HepG2 (cell line): ENCODE measurements around the gene ABCC5. TPM values are rescaled to one million over a fixed set of nuclear protein-coding genes. Genes with fewer than 3 reads are reported as not detected.

Experiments used
- ATAC-seq: fragments of 200-7000 bp; cut with Tn5 transposase; 3 replicates; pipeline ENCODE4 v1.9.1; 2020; ENCODE audit warnings: mild to moderate bottlenecking, moderate library complexity
- BruUV-seq: library from RNA; stranded (reverse); fragments of 400-500 nt; replicated peaks from 2 replicates; lab custom pipeline; 2021; lab: Mats Ljungman, UMichigan
- CTCF ChIA-PET: fragments of 300-600 bp; formaldehyde crosslinking; extraction: SDS; loops from one replicate; lab custom pipeline; 2021; ENCODE audit warnings: low total read pairs, inconsistent platforms, low intra/inter-chr PET ratio; lab: Yijun Ruan, JAX
- POLR2A ChIA-PET: fragments of 350-600 bp; sonication (Branson Sonifier 250); formaldehyde crosslinking; loops from one replicate; lab custom pipeline; 2020; ENCODE audit warnings: antibody characterized with exemption, inconsistent platforms; lab: Yijun Ruan, JAX
- DNase-seq: peaks from one replicate; pipeline ENCODE4 v3.0.0-alpha.2; 2015; ENCODE audit warnings: low spot score
- FAIRE-seq: peaks from 3 replicates; lab custom pipeline; 2011; peaks lifted over from hg19 to GRCh38; lab: Jason Lieb, UNC
- H2AFZ ChIP-seq: one replicate; pipeline ENCODE4 v1.6.1; 2011; ENCODE audit warnings: low read length, inconsistent platforms
- H3K27ac ChIP-seq: fragments of 300-600 bp; 3 replicates; pipeline ENCODE4 v1.8.0; 2011; ENCODE audit warnings: mixed run types, mild to moderate bottlenecking, mixed read lengths, low read length, inconsistent platforms; ENCODE audit not compliant: insufficient read depth; ENCODE audit errors: extremely low read length
- H3K27me3 ChIP-seq, 2 experiments: fragments of 200-600 bp in 1 of 2; 2 replicates in 1 of 2; 3 replicates in 1 of 2; pipeline versions ENCODE4 v1.6.0 to v1.8.0; 2011; ENCODE audit warnings: low read length in 2 of 2, mild to moderate bottlenecking in 2 of 2, moderate library complexity in 2 of 2, inconsistent platforms in 1 of 2; ENCODE audit not compliant: insufficient read depth in 2 of 2, control insufficient read depth in 1 of 2
- H3K36me3 ChIP-seq, 2 experiments: fragments of 200-600 bp in 1 of 2; replicated peaks in 1 of 2; 2 replicates in 1 of 2; 3 replicates in 1 of 2; pipeline versions ENCODE4 v1.5.1 to v1.8.0; 2011; ENCODE audit warnings: low read length in 2 of 2, inconsistent platforms in 1 of 2; ENCODE audit not compliant: insufficient read depth in 2 of 2, control insufficient read depth in 1 of 2
- H3K4me1 ChIP-seq: 2 replicates; pipeline ENCODE4 v1.5.1; 2012; ENCODE audit warnings: low read length, inconsistent platforms; ENCODE audit not compliant: insufficient read depth
- H3K4me2 ChIP-seq: 2 replicates; pipeline ENCODE4 v1.6.0; 2011; ENCODE audit warnings: low read depth, low read length, inconsistent platforms
- H3K4me3 ChIP-seq, 3 experiments: fragments of 200-600 bp in 1 of 3; sonication (generic), shearing (Covaris generic) in 1 of 3; replicated peaks in 1 of 3; 2 replicates each; pipeline ENCODE4 v1.5.1; 2011 to 2016; ENCODE audit warnings: low read length in 3 of 3, inconsistent platforms in 2 of 3, low read depth in 2 of 3, mild to moderate bottlenecking in 2 of 3, control low read depth in 1 of 3, mixed read lengths in 1 of 3; ENCODE audit not compliant: insufficient read depth in 1 of 3
- H3K79me2 ChIP-seq: one replicate; pipeline ENCODE4 v1.6.1; 2011; ENCODE audit warnings: low read length, inconsistent platforms; ENCODE audit not compliant: insufficient read depth
- H3K9ac ChIP-seq: 2 replicates; pipeline ENCODE4 v1.6.0; 2011; ENCODE audit warnings: mild to moderate bottlenecking, low read depth, low read length, inconsistent platforms; ENCODE audit not compliant: insufficient read depth
- H3K9me3 ChIP-seq: 2 replicates; pipeline ENCODE4 v1.5.1; 2012; ENCODE audit warnings: mild to moderate bottlenecking, low read length
- H4K20me1 ChIP-seq: 2 replicates; pipeline ENCODE4 v1.6.0; 2011; ENCODE audit warnings: inconsistent platforms, mild to moderate bottlenecking, low read length, moderate library complexity; ENCODE audit not compliant: insufficient read depth
- EP300 ChIP-seq, 3 experiments: sonication (generic) in 1 of 3; formaldehyde crosslinking in 1 of 3; IDR thresholded peaks; 2 replicates each; pipeline versions ENCODE4 v1.5.1 to v1.6.1; 2011 to 2020; ENCODE audit warnings: low read depth in 2 of 3, low read length in 2 of 3, borderline replicate concordance in 1 of 3, improper control_type of control experiment in 1 of 3, mild to moderate bottlenecking in 1 of 3, missing genetic modification reagents in 1 of 3, moderate library complexity in 1 of 3
- FOSL2 ChIP-seq: sonication (generic); formaldehyde crosslinking; IDR thresholded peaks from 2 replicates; pipeline ENCODE4 v1.4.0; 2020; ENCODE audit warnings: missing genetic modification reagents
- HDAC1 ChIP-seq: sonication (generic); formaldehyde crosslinking; IDR thresholded peaks from 2 replicates; pipeline ENCODE4 v1.5.1; 2020; ENCODE audit warnings: mild to moderate bottlenecking, missing genetic modification reagents
- PAXIP1 ChIP-seq: sonication (generic); formaldehyde crosslinking; conservative IDR thresholded peaks from 2 replicates; pipeline ENCODE4 v1.4.0; 2020; ENCODE audit warnings: mild to moderate bottlenecking, missing genetic modification reagents, moderate library complexity
- ZNF558 ChIP-seq: sonication (generic); formaldehyde crosslinking; IDR thresholded peaks from 2 replicates; pipeline ENCODE4 v1.9.0; 2022; ENCODE audit warnings: mild to moderate bottlenecking, missing genetic modification reagents, borderline replicate concordance
- WGBS: methylation state at CpG from one replicate; pipeline ENCODE4 v1.1.6; 2017; ENCODE audit warnings: low lambda C conversion rate; 5-methylcytosine and 5-hydroxymethylcytosine counted together
- in situ Hi-C: cut with HindIII; loops from 2 replicates; pipeline ENCODE4 v1.10.0; 2017; ENCODE audit warnings: low pct_unique_long_range_greater_than_20kb; ENCODE audit not compliant: extremely low pct_ligation_motif_present
- intact Hi-C: fragments of 100-400 bp; cut with micrococcal nuclease; formaldehyde crosslinking; loops from one replicate; pipeline ENCODE4 v1.10.0; 2022; ENCODE audit not compliant: unreplicated experiment
- polyA plus RNA-seq, 8 experiments: library from polyadenylated mRNA; depleted of rRNA in 3 of 8; stranded (reverse) in 7 of 8; unstranded in 1 of 8; fragments of >200 nt; fragmentation: Illumina TruSeq in 4 of 8; extraction: Trizol in 4 of 8; gene quantifications; 2 replicates each; pipeline versions ENCODE4 v1.2.1 to v1.2.3, GENCODE V29; 2011 to 2016; ENCODE audit warnings: low read depth in 4 of 8, missing spikeins in 1 of 8, mixed read lengths in 1 of 8; ENCODE audit not compliant: insufficient read depth in 1 of 8
- total RNA-seq, 5 experiments: library from RNA; depleted of rRNA; stranded (reverse); fragments of >200 nt; fragmentation: Illumina TruSeq; extraction: Trizol; gene quantifications; 2 replicates each; pipeline ENCODE4 v1.2.3, GENCODE V29; 2016; ENCODE audit warnings: low read depth in 1 of 5

Gene ABCC5
- total and polyA plus RNA-seq, 2 of the 13 experiments (the other 11 are each of a cell fraction or from before 2014, with no cell fraction given) = 12.5 to 12.7 TPM

- TF ChIP-seq PAXIP1 (no peak), HDAC1 (CRISPR knock-in tag) (no peak)
- TF ChIP-seq, all 625 proteins: peak for 0
These were observed 54.9 kb downstream of the ABCC5 start (continued) for GRCh38 chr3:183962807-183963206.

- POLR2A ChIA-PET = no interaction called here
- peak; percentile 13 for DNase-seq
- intact Hi-C loops (no loop called here), in situ Hi-C loops (no loop called here)
- no peak overlapping the region for H2AFZ ChIP-seq
- peaks cover 8% of the 10 kb centered on the region for H3K4me1 ChIP-seq
- no peaks in the 10 kb centered on the region for H4K20me1 ChIP-seq
- H3K9me3 ChIP-seq = no peaks in the 10 kb centered on the region
- H3K79me2 ChIP-seq = no peaks in the 10 kb centered on the region
- no TSS peak for BruUV-seq
- no peaks in the 10 kb centered on the region for H3K27me3 ChIP-seq
- no peak for ATAC-seq
- H3K36me3 ChIP-seq = peaks cover 4 to 5% of the 10 kb centered on the region in 2 experiments; a peak in 3 of 5 replicates
- no peak overlapping the region for H3K27ac ChIP-seq
- CTCF ChIA-PET = no interaction called here
- FAIRE-seq = no peak
- H3K4me3 ChIP-seq = no peak overlapping the region
- no peak overlapping the region for H3K9ac ChIP-seq
- TF ChIP-seq FOSL2 (CRISPR knock-in tag) (peak; percentile 22; the same call in 1 of the 2 replicates), ZNF558 (CRISPR knock-in tag) (no peak), EP300 (IDR thresholded peaks at IDR 0.05; ENCODE audit: low read depth in 2 of 2, low read length in 2 of 2) (peak in 1 of 2 experiments; percentile 31; a peak in 1 of 4 replicates), EP300 (CRISPR knock-in tag; IDR thresholded peaks at IDR 0.05; ENCODE audit: borderline replicate concordance) (no peak)
- WGBS = 65% methylated on average over 4 of the region's 4 CpGs
- no peak overlapping the region for H3K4me2 ChIP-seq
These were observed 58.5 kb downstream of the ABCC5 start for GRCh38 chr3:183959214-183959613.
